H1 (cell line): ENCODE measurements around the gene APH1A. TPM values are rescaled to one million over a fixed set of nuclear protein-coding genes. Genes with fewer than 3 reads are reported as not detected.

Experiments
- CTCF ChIA-PET: fragments of 300-600 bp; sonication (Branson Sonifier 250); formaldehyde crosslinking; loops from one replicate; lab custom pipeline; 2021; ENCODE audit not compliant: partially characterized antibody; lab: Charles Lee
- POLR2A ChIA-PET: fragments of 300-600 bp; sonication (Branson Sonifier 250); formaldehyde crosslinking; loops from one replicate; lab custom pipeline; 2021; ENCODE audit warnings: inconsistent platforms; ENCODE audit not compliant: partially characterized antibody; lab: Charles Lee
- DNase-seq, 2 experiments: peaks; one replicate each; pipeline versions ENCODE4 v3.0.0 to v3.0.0-alpha.2; 2010 to 2022; ENCODE audit warnings: low spot score in 2 of 2, low read depth in 1 of 2, mixed read lengths in 1 of 2
- FAIRE-seq: peaks from 2 replicates; lab custom pipeline; 2011; peaks lifted over from hg19 to GRCh38; lab: Jason Lieb, UNC
- H2AFZ ChIP-seq: 2 replicates; pipeline ENCODE4 v1.8.1; 2012; ENCODE audit warnings: low read length, inconsistent platforms
- H2AK5ac ChIP-seq: 2 replicates; pipeline ENCODE4 v1.6.1; 2013; ENCODE audit warnings: low read depth, low read length
- H2BK120ac ChIP-seq: replicated peaks from 2 replicates; pipeline ENCODE3; 2013; ENCODE audit warnings: low read depth, low read length, inconsistent platforms
- H2BK12ac ChIP-seq: 2 replicates; pipeline ENCODE4 v1.6.1; 2013; ENCODE audit warnings: low read depth, low read length
- H2BK15ac ChIP-seq: 2 replicates; pipeline ENCODE4 v1.6.1; 2013; ENCODE audit warnings: low read length
- H2BK20ac ChIP-seq: 2 replicates; pipeline ENCODE4 v1.6.1; 2013; ENCODE audit warnings: low read length
- H2BK5ac ChIP-seq: 2 replicates; pipeline ENCODE4 v1.6.1; 2013; ENCODE audit warnings: low read depth, low read length
- H3K14ac ChIP-seq: 2 replicates; pipeline ENCODE4 v1.6.1; 2013; ENCODE audit warnings: inconsistent platforms; ENCODE audit not compliant: insufficient read length
- H3K18ac ChIP-seq: 2 replicates; pipeline ENCODE4 v1.6.1; 2013; ENCODE audit warnings: low read length; ENCODE audit errors: extremely low read depth
- H3K23ac ChIP-seq: 2 replicates; pipeline ENCODE4 v1.6.1; 2013; ENCODE audit warnings: inconsistent platforms; ENCODE audit not compliant: insufficient read length
- H3K23me2 ChIP-seq: 2 replicates; pipeline ENCODE4 v1.6.1; 2013; ENCODE audit warnings: low read depth, low read length
- H3K27ac ChIP-seq: 2 replicates; pipeline ENCODE4 v1.6.1; 2011; ENCODE audit warnings: low read depth, low read length, inconsistent platforms
- H3K27me3 ChIP-seq, 4 experiments: replicated peaks in 1 of 4; 1 replicate in 1 of 4; 2 replicates in 3 of 4; pipeline versions ENCODE4 v1.6.1 to v1.8.1; 2011 to 2013; ENCODE audit warnings: low read length in 3 of 4, mild to moderate bottlenecking in 3 of 4, inconsistent platforms in 2 of 4, mixed read lengths in 2 of 4, moderate library complexity in 1 of 4; ENCODE audit not compliant: control insufficient read depth in 3 of 4, insufficient read depth in 3 of 4; ENCODE audit errors: extremely low read depth in 1 of 4
- H3K36me3 ChIP-seq, 4 experiments: 2 replicates each; pipeline versions ENCODE4 v1.6.1 to v1.8.1; 2011 to 2013; ENCODE audit warnings: mild to moderate bottlenecking in 4 of 4, low read length in 3 of 4, moderate library complexity in 2 of 4, control low read depth in 1 of 4, inconsistent platforms in 1 of 4; ENCODE audit not compliant: insufficient read depth in 4 of 4, control insufficient read depth in 2 of 4
- H3K4ac ChIP-seq: replicated peaks from 2 replicates; pipeline ENCODE3; 2013; ENCODE audit warnings: low read length, low read depth, mixed read lengths, inconsistent platforms; ENCODE audit not compliant: insufficient read length
- H3K4me1 ChIP-seq, 4 experiments: replicated peaks in 1 of 4; 1 replicate in 1 of 4; 2 replicates in 3 of 4; pipeline versions ENCODE4 v1.6.1 to v1.8.1; 2011 to 2013; ENCODE audit warnings: low read length in 3 of 4, inconsistent platforms in 2 of 4, mixed read lengths in 1 of 4; ENCODE audit not compliant: insufficient read depth in 4 of 4, control insufficient read depth in 3 of 4
- H3K4me2 ChIP-seq, 2 experiments: 2 replicates each; pipeline versions ENCODE4 v1.6.1 to v1.8.1; 2011 to 2013; ENCODE audit warnings: low read depth in 2 of 2, low read length in 2 of 2, control low read depth in 1 of 2, inconsistent platforms in 1 of 2, mild to moderate bottlenecking in 1 of 2; ENCODE audit not compliant: insufficient read depth in 1 of 2
- H3K4me3 ChIP-seq, 4 experiments: fragments of 200-600, 300-600 bp in 1 of 4; sonication (generic), shearing (Covaris generic), sonication (Bioruptor Twin) in 1 of 4; 2 replicates each; pipeline versions ENCODE4 v1.5.1 to v1.8.1; 2011 to 2016; ENCODE audit warnings: low read length in 4 of 4, low read depth in 3 of 4, control low read depth in 2 of 4, inconsistent platforms in 2 of 4, mild to moderate bottlenecking in 2 of 4, mixed read lengths in 1 of 4, moderate library complexity in 1 of 4; ENCODE audit not compliant: insufficient read depth in 2 of 4; ENCODE audit errors: extremely low read depth in 1 of 4
- H3K56ac ChIP-seq: replicated peaks from 2 replicates; pipeline ENCODE3; 2013; ENCODE audit warnings: low read depth, mild to moderate bottlenecking, mixed read lengths, low read length, inconsistent platforms; ENCODE audit not compliant: insufficient read length
- H3K79me1 ChIP-seq: 2 replicates; pipeline ENCODE4 v1.6.1; 2013; ENCODE audit warnings: low read depth, low read length, control low read depth
- H3K79me2 ChIP-seq, 2 experiments: 2 replicates each; pipeline versions ENCODE4 v1.6.1 to v1.8.1; 2012 to 2013; ENCODE audit warnings: low read length in 2 of 2, mild to moderate bottlenecking in 2 of 2, inconsistent platforms in 1 of 2; ENCODE audit not compliant: insufficient read depth in 2 of 2, control insufficient read depth in 1 of 2
- H3K9ac ChIP-seq, 4 experiments: replicated peaks in 1 of 4; 1 replicate in 1 of 4; 2 replicates in 3 of 4; pipeline versions ENCODE4 v1.6.1 to v1.8.1; 2011 to 2013; ENCODE audit warnings: low read depth in 3 of 4, low read length in 3 of 4, control low read depth in 2 of 4, mild to moderate bottlenecking in 2 of 4, moderate library complexity in 2 of 4, inconsistent platforms in 1 of 4; ENCODE audit errors: extremely low read depth in 1 of 4
- H3K9me3 ChIP-seq, 2 experiments: 2 replicates each; pipeline versions ENCODE4 v1.6.1 to v1.8.1; 2012 to 2013; ENCODE audit warnings: mild to moderate bottlenecking in 2 of 2, moderate library complexity in 2 of 2, control low read depth in 1 of 2, inconsistent platforms in 1 of 2, low read depth in 1 of 2, low read length in 1 of 2, mixed read lengths in 1 of 2; ENCODE audit not compliant: insufficient read depth in 2 of 2
- H4K20me1 ChIP-seq, 2 experiments: replicated peaks in 1 of 2; 2 replicates each; pipeline versions ENCODE3 to v1.8.1; 2011 to 2013; ENCODE audit warnings: inconsistent platforms in 2 of 2, low read length in 2 of 2, mild to moderate bottlenecking in 1 of 2; ENCODE audit not compliant: insufficient read depth in 2 of 2, control insufficient read depth in 1 of 2
- H4K5ac ChIP-seq: 2 replicates; pipeline ENCODE4 v1.6.1; 2013; ENCODE audit warnings: low read length, low read depth, mixed read lengths, inconsistent platforms; ENCODE audit not compliant: insufficient read length
- H4K8ac ChIP-seq: 2 replicates; pipeline ENCODE4 v1.8.0; 2013; ENCODE audit warnings: mild to moderate bottlenecking, moderate library complexity, low read length, inconsistent platforms; ENCODE audit not compliant: insufficient read depth; ENCODE audit errors: extremely low read depth
- H4K91ac ChIP-seq: replicated peaks from 2 replicates; pipeline ENCODE3; 2013; ENCODE audit warnings: low read length, mixed read lengths, inconsistent platforms; ENCODE audit not compliant: insufficient read length
- JUN ChIP-seq: IDR thresholded peaks from 2 replicates; pipeline ENCODE4 v1.6.1; 2011; ENCODE audit warnings: low read depth, mild to moderate bottlenecking, improper control_type of control experiment, low read length
- KDM5A ChIP-seq: fragments of 200-600 bp; IDR thresholded peaks from 2 replicates; pipeline ENCODE4 v1.7.1; 2012; ENCODE audit warnings: mild to moderate bottlenecking, low read length, inconsistent platforms, mixed read lengths
- RNF2 ChIP-seq: fragments of 200-900, 300-1000 bp; sonication (generic); IDR thresholded peaks from 2 replicates; pipeline ENCODE4 v1.7.1; 2016; ENCODE audit warnings: borderline replicate concordance, low read depth, mild to moderate bottlenecking, antibody characterized with exemption, low read length; ENCODE audit not compliant: poor library complexity, severe bottlenecking; ENCODE audit errors: missing control alignments
- TBP ChIP-seq: IDR thresholded peaks from 2 replicates; pipeline ENCODE4 v1.6.1; 2011; ENCODE audit warnings: low read depth, low read length, improper control_type of control experiment
- WGBS, 2 experiments: shearing (Covaris generic) in 1 of 2; methylation state at CpG; one replicate each; pipeline versions ENCODE4 v1.1.6 to v1.1.7; 2013 to 2015; ENCODE audit warnings: low lambda C conversion rate in 2 of 2, mixed read lengths in 2 of 2, inconsistent platforms in 1 of 2, low coverage in 1 of 2, missing lambda C conversion rate in 1 of 2; ENCODE audit not compliant: insufficient replicate concordance in 2 of 2, insufficient coverage in 1 of 2, insufficient read length in 1 of 2; ENCODE audit errors: extremely low coverage in 1 of 2, missing lambda C conversion rate in 1 of 2; 5-methylcytosine and 5-hydroxymethylcytosine counted together
- polyA plus RNA-seq, 7 experiments: library from polyadenylated mRNA; depleted of rRNA in 3 of 7; stranded (reverse) in 5 of 7; unstranded in 2 of 7; fragments of >200 nt in 5 of 7; fragments of 200-250 nt in 2 of 7; gene quantifications; 1 replicate in 5 of 7; 2 replicates in 1 of 7; 4 replicates in 1 of 7; pipeline versions ENCODE4 v1.2.1 to v1.2.3, GENCODE V29; 2011 to 2013; ENCODE audit warnings: missing spikeins in 2 of 7, mixed read lengths in 2 of 7
- total RNA-seq: library from RNA; stranded (reverse); fragmentation: NEBNext Ultra II Directional; extraction: Animal tissue kit (Norgen Biotek cat#: 25700); gene quantifications from 2 replicates; pipeline ENCODE4 v1.2.1, GENCODE V29; 2021

Gene APH1A
- total and polyA plus RNA-seq, 2 of the 8 experiments (the other 6 are each of a cell fraction or from before 2014, with no cell fraction given) = 111 to 183 TPM

DNA sequence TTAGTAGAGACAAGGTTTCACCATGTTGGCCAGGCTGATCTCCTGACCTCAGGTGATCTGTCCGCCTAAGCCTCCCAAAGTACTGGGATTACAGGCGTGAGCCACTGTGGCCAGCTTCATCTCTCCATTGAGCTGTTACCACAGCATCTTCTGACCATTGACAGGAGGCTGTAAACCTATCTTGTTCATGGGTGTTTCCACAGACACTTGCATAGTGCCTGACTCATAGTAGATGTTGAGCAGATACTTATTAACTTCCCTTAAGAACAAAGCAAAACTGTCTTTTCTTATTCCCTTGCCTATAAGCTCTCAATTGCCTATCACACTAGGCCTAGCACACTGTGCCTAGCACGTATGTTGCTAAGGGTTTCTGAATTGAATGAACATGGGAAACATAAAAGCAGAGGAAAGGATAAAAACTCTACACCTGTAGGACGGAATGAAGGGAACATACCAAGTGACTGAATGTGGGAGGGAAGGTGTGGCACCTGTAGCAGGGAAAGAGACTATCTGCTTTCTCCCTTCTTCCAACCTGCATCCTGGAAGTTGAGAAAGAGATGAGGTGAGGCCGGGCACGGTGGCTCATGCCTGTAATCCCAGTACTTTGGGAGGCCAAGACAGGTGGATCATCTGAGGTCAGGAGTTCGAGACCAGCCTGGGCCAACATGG lies 2.6 kb upstream of the APH1A start:
- Histone ChIP-seq H4K8ac (no peak overlapping the region), H3K4me3 (no peak overlapping the region), H3K23me2 (peaks cover 10% of the 10 kb centered on the region), H4K91ac (peak overlapping the region; percentile 68), H2AK5ac (peak overlapping the region; percentile 14; the same call in 1 of the 2 replicates), H3K27ac (no peak overlapping the region), H3K14ac (no peak overlapping the region), H3K27me3 (no peaks in the 10 kb centered on the region), H2BK5ac (no peak overlapping the region), H3K36me3 (peaks cover 1 to 10% (median 9%) of the 10 kb centered on the region in 4 experiments; a peak in 6 of 8 replicates), H3K18ac (no peak overlapping the region), H4K5ac (no peak overlapping the region), H4K20me1 (peaks cover 3 to 4% of the 10 kb centered on the region in 2 experiments), H3K4me1 (peaks cover 8 to 13% (median 10%) of the 10 kb centered on the region in 4 experiments; a peak in 6 of 7 replicates), H3K4me2 (peak overlapping the region in 1 of 2 experiments; percentile 82; a peak in 1 of 4 replicates), H2BK15ac (no peak overlapping the region), H3K56ac (no peak overlapping the region), H2AFZ (no peak overlapping the region), H3K9me3 (no peaks in the 10 kb centered on the region), H3K79me2 (peaks cover 8 to 20% of the 10 kb centered on the region in 2 experiments; a peak in 3 of 4 replicates), H3K79me1 (peaks cover 11% of the 10 kb centered on the region; the same call in 1 of the 2 replicates), H2BK12ac (peak overlapping the region; percentile 32; the same call in 1 of the 2 replicates), H2BK120ac (no peak overlapping the region), H3K9ac (peak overlapping the region in 1 of 4 experiments; percentile 23; a peak in 1 of 7 replicates), H3K23ac (no peak overlapping the region), H3K4ac (no peak overlapping the region), H2BK20ac (no peak overlapping the region)
- TF ChIP-seq KDM5A = no peak
- no peak for TF ChIP-seq RNF2
- no peak for TF ChIP-seq JUN
- no peak for TF ChIP-seq TBP
- FAIRE-seq (no peak), DNase-seq (no peak)
- 87% methylated on average over 7 of the region's 7 CpGs; no CpG with 5 or more reads in 1 of the 2 experiments for WGBS, 2 experiments
- POLR2A ChIA-PET = interaction anchor here (1.0 to 25.2 kb wide), 7 partner anchors 9 to 92 kb away, joined by 3 to 535 read pairs (median 6); partner anchors contain the start of genes ANP32E, CA14, CIART and RPRD2
- CTCF ChIA-PET = interaction anchor here (5.2 to 16.5 kb wide), 2 partner anchors 10 to 16 kb away, joined by 43 to 326 read pairs; partner anchors contain the start of genes CA14 and CIART
